ENCODE results near the gene LRRFIP1.

DNA sequence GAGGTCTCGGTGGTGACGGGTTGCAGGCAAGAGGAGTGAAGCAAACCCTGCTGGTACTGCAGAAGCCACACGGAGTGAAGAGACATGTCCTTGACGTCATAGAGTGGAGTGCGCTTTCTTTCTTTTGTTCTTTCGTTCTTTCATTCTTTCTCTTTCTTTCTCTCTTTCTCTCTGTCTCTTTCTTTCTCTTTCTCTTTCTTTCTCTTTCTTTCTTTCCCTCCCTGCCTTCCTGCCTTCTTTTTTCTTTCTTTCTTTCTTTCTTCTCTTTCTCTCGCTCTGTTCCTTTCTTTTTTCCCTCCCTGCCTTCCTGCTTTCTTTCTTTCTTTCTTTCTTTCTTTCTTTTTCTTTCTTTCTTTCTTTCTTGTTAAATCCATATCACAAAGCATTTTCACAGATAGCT is 39.2 kb downstream of the LRRFIP1 start:
- TF ChIP-seq, protein P1, sequence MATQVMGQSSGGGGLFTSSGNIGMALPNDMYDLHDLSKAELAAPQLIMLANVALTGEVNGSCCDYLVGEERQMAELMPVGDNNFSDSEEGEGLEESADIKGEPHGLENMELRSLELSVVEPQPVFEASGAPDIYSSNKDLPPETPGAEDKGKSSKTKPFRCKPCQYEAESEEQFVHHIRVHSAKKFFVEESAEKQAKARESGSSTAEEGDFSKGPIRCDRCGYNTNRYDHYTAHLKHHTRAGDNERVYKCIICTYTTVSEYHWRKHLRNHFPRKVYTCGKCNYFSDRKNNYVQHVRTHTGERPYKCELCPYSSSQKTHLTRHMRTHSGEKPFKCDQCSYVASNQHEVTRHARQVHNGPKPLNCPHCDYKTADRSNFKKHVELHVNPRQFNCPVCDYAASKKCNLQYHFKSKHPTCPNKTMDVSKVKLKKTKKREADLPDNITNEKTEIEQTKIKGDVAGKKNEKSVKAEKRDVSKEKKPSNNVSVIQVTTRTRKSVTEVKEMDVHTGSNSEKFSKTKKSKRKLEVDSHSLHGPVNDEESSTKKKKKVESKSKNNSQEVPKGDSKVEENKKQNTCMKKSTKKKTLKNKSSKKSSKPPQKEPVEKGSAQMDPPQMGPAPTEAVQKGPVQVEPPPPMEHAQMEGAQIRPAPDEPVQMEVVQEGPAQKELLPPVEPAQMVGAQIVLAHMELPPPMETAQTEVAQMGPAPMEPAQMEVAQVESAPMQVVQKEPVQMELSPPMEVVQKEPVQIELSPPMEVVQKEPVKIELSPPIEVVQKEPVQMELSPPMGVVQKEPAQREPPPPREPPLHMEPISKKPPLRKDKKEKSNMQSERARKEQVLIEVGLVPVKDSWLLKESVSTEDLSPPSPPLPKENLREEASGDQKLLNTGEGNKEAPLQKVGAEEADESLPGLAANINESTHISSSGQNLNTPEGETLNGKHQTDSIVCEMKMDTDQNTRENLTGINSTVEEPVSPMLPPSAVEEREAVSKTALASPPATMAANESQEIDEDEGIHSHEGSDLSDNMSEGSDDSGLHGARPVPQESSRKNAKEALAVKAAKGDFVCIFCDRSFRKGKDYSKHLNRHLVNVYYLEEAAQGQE (IDR thresholded peaks at IDR 0.05; ENCODE audit: low read depth) = no peak
- TF ChIP-seq RAD21 (IDR thresholded peaks at IDR 0.05; ENCODE audit: low read depth) = no peak
- TF ChIP-seq EP300 (IDR thresholded peaks at IDR 0.05; ENCODE audit: borderline replicate concordance) = no peak
- TF ChIP-seq TCF12 (IDR thresholded peaks at IDR 0.05; ENCODE audit: low read depth) = no peak
- TF ChIP-seq CREB1 (IDR thresholded peaks at IDR 0.05; ENCODE audit: low read depth) = no peak
- TF ChIP-seq CEBPB (IDR thresholded peaks at IDR 0.05) = no peak
- TF ChIP-seq TAF1 (IDR thresholded peaks at IDR 0.05; ENCODE audit: low read depth) = no peak
- TF ChIP-seq, protein P2, sequence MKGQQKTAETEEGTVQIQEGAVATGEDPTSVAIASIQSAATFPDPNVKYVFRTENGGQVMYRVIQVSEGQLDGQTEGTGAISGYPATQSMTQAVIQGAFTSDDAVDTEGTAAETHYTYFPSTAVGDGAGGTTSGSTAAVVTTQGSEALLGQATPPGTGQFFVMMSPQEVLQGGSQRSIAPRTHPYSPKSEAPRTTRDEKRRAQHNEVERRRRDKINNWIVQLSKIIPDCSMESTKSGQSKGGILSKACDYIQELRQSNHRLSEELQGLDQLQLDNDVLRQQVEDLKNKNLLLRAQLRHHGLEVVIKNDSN (IDR thresholded peaks at IDR 0.05) = no peak
- TF ChIP-seq, protein P3, sequence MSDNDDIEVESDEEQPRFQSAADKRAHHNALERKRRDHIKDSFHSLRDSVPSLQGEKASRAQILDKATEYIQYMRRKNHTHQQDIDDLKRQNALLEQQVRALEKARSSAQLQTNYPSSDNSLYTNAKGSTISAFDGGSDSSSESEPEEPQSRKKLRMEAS (IDR thresholded peaks at IDR 0.05) = no peak
- TF ChIP-seq FOXM1 (IDR thresholded peaks at IDR 0.05; ENCODE audit: borderline replicate concordance, low read depth) = no peak
- no peak for TF ChIP-seq YY1 (IDR thresholded peaks at IDR 0.05; ENCODE audit: low read depth)
